Measurements from ENCODE around the gene TAS2R39. TPM values are rescaled to one million over a fixed set of nuclear protein-coding genes. Genes with fewer than 3 reads are reported as not detected.

The TAS2R39 gene
- total RNA-seq (2021) (not detected in 2 replicates), Bru-seq, nascent RNA (not detected), BruChase-seq, experiment 1, labeled RNA remaining after a 2-hour chase (not detected), BruChase-seq, experiment 2, labeled RNA remaining after a 6-hour chase (not detected)
- long read RNA-seq = 0 reads

- Histone ChIP-seq H3K4me3 (ENCODE audit: low read depth, low read length, poor library complexity, severe bottlenecking) (no peak within 1 kb of the TSS), H3K27me3 (replicated peaks; ENCODE audit: insufficient read depth, low read depth, low read length, poor library complexity) (peaks cover 22% of the 10 kb centered on the region), H3K36me3 (ENCODE audit: insufficient read depth, low read length, poor library complexity, severe bottlenecking) (no peaks in the 10 kb centered on the region), H3K9me3 (ENCODE audit: low read depth, low read length, poor library complexity, severe bottlenecking) (no peaks in the 10 kb centered on the region), H3K4me1 (ENCODE audit: insufficient read depth, low read length, poor library complexity, severe bottlenecking) (no peaks in the 10 kb centered on the region), H3K27ac (ENCODE audit: low read depth, low read length, poor library complexity, severe bottlenecking) (no peak within 1 kb of the TSS)
- TF ChIP-seq CTCF (conservative IDR thresholded peaks at IDR 0.05; ENCODE audit: low read depth, low read length) (no peak), EZH2 (IDR thresholded peaks at IDR 0.05; ENCODE audit: borderline replicate concordance, low read depth, low read length, poor library complexity, severe bottlenecking) (no peak)
- BruUV-seq (replicated peaks) = no TSS peak
- CTCF ChIA-PET = no interaction called here
- no peak for DNase-seq (ENCODE audit: low spot score)
- intact Hi-C loops (cut with micrococcal nuclease; ENCODE audit: unreplicated experiment) = no loop called here
- POLR2A ChIA-PET (ENCODE audit: low non-redundant PET) = no interaction called here
Observed at GRCh38 chr7:143183024-143183423, at the start of gene TAS2R39. TAS2R39 (plus strand) TSS chr7:143183419; CDS start chr7:143183419, 0 bp downstream.

GRCh38 chr7:143147070-143147469, 36.1 kb upstream of the TAS2R39 start:
- TF ChIP-seq EZH2 (IDR thresholded peaks at IDR 0.05; ENCODE audit: borderline replicate concordance, low read depth, low read length, poor library complexity, severe bottlenecking) (no peak), CTCF (conservative IDR thresholded peaks at IDR 0.05; ENCODE audit: low read depth, low read length) (no peak)
- DNase-seq (ENCODE audit: low spot score) = no peak
- Histone ChIP-seq H3K4me3 (ENCODE audit: low read depth, low read length, poor library complexity, severe bottlenecking) (no peak overlapping the region), H3K9me3 (ENCODE audit: low read depth, low read length, poor library complexity, severe bottlenecking) (no peaks in the 10 kb centered on the region), H3K27ac (ENCODE audit: low read depth, low read length, poor library complexity, severe bottlenecking) (no peak overlapping the region), H3K27me3 (replicated peaks; ENCODE audit: insufficient read depth, low read depth, low read length, poor library complexity) (no peaks in the 10 kb centered on the region), H3K4me1 (ENCODE audit: insufficient read depth, low read length, poor library complexity, severe bottlenecking) (no peaks in the 10 kb centered on the region), H3K36me3 (ENCODE audit: insufficient read depth, low read length, poor library complexity, severe bottlenecking) (no peaks in the 10 kb centered on the region)
- no TSS peak for BruUV-seq (replicated peaks)
- intact Hi-C loops (cut with micrococcal nuclease; ENCODE audit: unreplicated experiment) = no loop called here
- ChIA-PET CTCF (no interaction called here), POLR2A (ENCODE audit: low non-redundant PET) (no interaction called here)

- CTCF ChIA-PET = no interaction called here
- Histone ChIP-seq H3K9me3 (ENCODE audit: low read depth, low read length, poor library complexity, severe bottlenecking) (no peaks in the 10 kb centered on the region), H3K36me3 (ENCODE audit: insufficient read depth, low read length, poor library complexity, severe bottlenecking) (no peaks in the 10 kb centered on the region), H3K4me1 (ENCODE audit: insufficient read depth, low read length, poor library complexity, severe bottlenecking) (no peaks in the 10 kb centered on the region), H3K27ac (ENCODE audit: low read depth, low read length, poor library complexity, severe bottlenecking) (no peak overlapping the region), H3K4me3 (ENCODE audit: low read depth, low read length, poor library complexity, severe bottlenecking) (no peak overlapping the region), H3K27me3 (replicated peaks; ENCODE audit: insufficient read depth, low read depth, low read length, poor library complexity) (no peaks in the 10 kb centered on the region)
- no peak for DNase-seq (ENCODE audit: low spot score)
- POLR2A ChIA-PET (ENCODE audit: low non-redundant PET) = no interaction called here
- intact Hi-C loops (cut with micrococcal nuclease; ENCODE audit: unreplicated experiment) = no loop called here
- TF ChIP-seq CTCF (conservative IDR thresholded peaks at IDR 0.05; ENCODE audit: low read depth, low read length) = no peak
- no peak for TF ChIP-seq EZH2 (IDR thresholded peaks at IDR 0.05; ENCODE audit: borderline replicate concordance, low read depth, low read length, poor library complexity, severe bottlenecking)
- no TSS peak for BruUV-seq (replicated peaks)
Observed at GRCh38 chr7:143148050-143148449, 35.2 kb upstream of the TAS2R39 start.
